GM19452 (cell line): ENCODE data around the gene HNMT.
A peak's percentile ranks its signal among the peaks of the same experiment; 100 is the strongest.

Experiments used
- ATAC-seq: cut with Tn5 transposase; IDR thresholded peaks from one replicate; pipeline ENCODE4 v1.9.1; 2021; ENCODE audit not compliant: unreplicated experiment

HNMT gene

DNA sequence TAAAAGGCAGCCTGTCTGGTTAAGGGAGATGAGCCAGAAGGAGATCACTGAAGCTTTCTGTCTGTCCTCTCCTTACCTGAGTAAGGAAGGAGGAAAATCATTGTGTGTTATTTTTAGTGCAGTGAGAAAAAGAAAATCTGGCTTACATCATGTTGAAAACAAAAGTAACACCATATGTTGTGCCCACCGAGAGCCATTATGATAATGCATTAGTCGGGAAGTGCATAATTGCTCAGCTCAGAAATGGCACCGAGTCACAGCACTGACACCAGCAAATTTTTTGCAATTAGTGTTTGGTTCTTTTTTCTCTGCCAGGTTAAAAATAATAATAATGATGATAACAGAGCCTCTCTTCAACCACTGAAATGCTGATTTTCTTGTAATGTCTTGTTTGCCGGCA lies 46.6 kb downstream of the HNMT start:
- no peak for ATAC-seq

DNA sequence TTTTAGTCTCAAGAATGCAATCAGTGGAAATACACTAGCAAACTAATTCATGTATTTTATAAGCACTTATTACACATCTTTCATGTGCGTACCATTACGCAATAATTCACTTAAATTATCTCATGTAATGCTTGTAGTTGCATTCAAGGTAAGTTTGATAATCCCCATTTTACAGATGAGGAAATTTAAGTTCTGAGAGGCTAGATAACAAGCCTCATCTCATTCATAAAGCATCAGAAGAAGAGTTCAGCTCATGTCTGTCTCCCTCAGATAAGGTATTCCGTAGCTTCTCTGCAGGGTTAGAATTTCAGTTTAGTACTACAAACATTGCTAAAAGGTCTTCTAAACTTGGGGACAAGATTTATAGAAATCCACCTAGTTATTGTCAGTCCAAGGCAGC lies 47.8 kb downstream of the HNMT start:
- no peak for ATAC-seq

DNA sequence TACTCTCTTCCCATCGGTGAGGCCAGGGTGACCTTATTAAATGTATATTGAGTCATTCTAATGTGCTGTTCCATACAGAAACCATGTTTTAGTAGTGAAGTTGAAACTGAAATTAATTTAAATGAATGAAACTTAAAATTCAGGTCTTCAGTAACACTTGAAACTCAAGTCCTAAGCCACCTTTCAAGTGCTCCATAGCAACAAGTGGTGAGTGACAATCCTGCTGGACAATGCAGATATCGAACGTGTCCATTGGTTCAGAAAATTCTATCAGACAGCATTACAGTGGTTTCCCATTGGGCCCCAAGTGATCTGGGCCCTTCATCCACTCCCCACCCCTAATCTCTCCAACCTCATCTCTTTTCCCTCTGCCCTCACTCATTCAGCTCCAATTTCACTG lies 48.7 kb downstream of the HNMT start:
- no peak for ATAC-seq

DNA sequence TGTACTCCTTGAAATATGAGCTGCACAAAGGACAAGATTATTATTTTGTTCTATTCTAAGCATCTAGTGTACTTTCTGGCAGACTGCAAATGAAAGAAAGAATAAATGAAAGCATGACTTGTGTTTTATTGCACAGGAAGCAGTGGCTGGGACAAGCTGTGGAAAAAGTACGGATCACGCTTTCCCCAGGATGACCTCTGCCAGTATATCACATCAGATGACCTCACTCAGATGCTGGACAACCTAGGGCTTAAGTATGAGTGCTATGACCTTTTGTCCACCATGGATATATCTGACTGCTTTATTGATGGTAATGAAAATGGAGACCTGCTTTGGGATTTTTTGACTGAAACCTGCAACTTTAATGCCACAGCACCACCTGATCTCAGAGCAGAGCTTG lies 49.4 kb downstream of the HNMT start:
- ATAC-seq = no peak

DNA sequence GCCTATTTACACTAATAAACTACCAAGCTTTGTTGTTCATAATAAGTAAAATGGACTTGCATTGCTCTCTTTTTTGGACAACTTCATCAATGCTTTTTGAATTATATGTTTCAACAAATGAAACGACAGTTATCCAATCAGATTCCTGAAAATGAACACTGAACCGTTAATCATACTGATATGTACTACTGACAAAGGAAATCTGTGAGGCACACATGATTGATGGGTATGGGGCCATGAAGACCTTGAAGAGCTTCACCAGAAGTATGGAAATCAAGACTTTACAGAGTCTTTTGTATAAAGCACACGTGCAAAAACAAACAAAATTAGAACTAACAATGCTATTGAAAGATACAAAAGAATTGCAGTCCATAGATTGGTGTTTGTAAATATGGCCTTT lies 51.2 kb downstream of the HNMT start:
- no peak for ATAC-seq

DNA sequence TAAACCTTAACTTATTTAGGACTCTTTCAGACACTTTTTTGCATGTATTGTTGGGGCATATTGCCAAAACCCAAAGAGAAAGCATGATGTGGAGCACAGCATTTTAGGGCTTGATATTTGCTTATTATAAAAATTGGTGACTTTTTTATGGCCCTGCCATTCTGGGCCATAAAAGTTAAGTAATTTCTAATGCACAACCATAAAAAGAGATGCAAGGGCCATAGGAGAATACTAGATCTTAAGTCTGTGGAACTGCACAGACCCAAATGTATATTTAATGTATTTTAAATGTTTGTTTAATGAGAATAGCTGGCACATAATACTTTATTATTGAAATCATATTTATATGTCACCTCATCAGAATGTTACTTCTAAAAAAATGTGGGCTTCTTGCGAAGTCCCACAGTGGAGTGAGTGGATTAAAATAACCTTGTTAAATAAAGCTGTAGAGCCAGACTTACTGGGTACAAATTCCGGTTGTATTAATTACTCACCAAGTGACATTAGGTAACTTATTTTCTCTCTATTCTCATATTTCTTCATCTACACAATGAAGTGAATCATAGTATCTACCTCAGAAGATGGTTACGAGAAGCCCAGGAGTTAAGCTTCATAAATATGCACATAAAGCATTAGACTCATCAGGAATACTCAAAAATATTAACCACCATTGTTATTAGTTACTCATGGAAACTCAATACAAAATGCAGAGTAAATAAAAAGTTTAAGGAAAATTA lies 52.2 kb downstream of the HNMT start:
- no peak for ATAC-seq

DNA sequence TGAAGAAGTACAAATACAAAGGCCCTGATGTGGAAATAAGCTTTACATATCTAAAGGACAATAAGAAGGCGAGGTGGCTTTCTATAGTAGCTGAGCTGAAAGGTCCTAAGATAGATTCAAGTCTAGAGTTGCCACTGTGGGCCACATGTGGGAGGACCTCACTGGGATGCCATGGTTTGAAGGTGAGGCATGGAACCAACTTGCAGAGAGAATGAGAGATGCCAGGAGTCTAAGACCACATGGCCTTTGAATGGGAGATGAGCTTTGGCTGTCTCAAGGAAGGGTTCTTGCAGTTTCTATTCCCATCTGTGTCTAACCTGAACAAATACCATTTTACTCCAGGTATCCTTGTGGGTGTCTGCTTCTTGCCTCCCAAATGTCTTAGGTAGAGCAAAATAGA lies 53.6 kb downstream of the HNMT start:
- ATAC-seq = no peak

DNA sequence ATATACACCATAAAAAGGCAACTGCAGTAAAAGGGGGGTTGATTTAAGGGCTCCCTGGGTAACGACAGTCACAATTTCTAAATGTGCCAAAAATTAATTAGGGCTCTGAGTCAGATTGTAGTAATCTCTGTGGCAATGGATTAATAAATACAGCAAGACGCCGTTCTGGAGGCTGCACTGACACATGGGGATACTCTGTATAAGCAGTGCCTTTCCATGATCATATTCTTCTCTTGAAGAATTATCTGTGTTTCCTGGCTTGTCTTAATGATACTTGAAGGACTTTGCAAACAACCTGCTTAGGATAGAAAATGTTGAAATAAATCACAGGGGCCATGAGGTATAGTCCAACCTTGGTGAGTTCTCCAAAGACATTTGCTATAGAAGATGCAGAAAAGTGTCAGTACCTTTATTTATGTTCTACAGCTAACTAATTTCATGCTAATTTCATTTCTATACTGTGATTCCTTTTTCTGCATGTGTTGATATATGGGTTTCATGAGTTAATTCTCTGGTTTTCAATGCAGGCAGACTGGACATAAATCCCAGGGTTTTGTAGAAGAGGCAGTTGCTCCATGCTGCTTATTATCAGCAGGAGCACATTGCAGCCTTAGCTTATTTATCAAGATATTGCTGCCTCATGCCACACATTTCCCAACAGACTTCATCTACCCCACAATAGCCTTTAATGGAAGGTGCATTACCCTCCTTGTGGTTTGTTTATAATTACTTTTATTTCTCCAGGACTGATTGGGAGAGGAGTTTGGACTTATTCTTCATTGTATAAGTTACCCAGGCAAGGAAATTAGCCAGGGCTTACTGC lies 54.8 kb downstream of the HNMT start:
- ATAC-seq = no peak

DNA sequence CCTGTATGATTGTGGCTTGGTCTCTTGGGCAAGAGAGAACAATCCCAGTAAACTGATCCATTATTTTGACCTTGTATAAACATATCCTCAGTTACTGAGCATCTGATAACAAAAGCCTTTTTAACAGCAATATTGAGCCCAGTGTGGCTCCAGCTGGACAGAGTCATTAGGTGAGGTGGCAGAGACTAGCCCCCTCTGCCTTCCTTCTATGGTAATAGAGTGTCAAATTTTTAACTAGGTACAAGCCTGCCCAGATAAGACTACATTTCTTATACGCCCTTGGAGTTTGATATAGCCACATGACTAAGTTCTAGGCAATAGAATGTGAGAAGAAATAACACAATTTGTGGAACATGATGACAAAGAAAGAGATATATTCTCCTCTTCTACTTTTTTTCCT lies 56.2 kb downstream of the HNMT start:
- ATAC-seq = no peak

DNA sequence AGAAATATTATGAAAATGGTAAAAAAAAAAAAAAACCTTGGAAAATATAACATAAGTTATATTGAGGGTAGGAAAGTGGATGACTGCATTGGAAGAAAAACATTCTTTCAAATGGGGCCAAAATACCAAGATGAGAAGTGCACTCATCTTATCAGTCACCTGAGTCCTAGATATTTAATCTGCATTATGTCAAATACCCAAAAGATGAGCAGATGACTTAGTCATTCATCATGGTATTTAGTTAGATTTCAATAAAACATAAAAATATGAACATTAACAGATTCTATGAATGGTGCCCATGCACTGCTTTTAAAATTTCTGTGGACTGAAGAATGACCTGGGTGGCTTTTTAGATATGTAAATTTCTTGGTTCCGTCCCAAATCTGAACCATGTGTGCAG lies 56.9 kb downstream of the HNMT start:
- no peak for ATAC-seq

DNA sequence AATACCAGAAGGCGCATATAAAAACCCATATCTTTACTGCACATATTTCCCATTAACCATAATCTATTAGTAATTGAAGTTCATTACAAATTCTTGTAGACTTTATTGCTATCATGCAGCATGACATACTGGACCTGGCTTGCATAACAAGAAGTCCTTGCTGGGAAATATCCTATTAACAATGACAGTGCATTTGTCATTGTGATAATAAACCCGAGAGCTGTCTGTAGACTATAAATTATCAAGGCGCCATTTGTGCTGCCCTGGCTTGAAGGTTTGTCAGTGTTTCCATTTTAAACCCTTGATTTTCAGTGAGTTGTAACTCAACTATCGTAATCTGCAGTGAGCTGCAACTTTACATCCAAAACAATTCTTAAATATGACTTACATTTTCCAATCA lies 59.0 kb downstream of the HNMT start:
- no peak for ATAC-seq

DNA sequence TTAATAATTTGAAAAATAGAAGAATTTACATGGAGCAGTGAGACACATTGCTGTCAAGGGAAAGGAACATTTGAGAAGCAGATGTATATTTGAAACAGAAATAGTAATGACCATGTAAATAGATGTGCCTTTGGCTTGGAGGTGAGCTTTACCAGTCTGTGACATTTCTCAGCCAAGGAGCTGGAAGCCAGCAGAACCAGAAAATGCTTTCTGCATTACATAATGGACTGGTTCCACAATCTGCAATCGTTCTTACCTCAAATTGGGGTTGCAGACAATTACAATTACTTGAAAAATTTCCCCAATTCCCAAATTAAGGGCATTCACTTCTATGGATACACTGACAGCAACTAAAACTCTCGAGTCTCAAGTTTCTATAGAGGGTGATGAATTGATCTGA lies 59.7 kb downstream of the HNMT start:
- ATAC-seq = no peak

DNA sequence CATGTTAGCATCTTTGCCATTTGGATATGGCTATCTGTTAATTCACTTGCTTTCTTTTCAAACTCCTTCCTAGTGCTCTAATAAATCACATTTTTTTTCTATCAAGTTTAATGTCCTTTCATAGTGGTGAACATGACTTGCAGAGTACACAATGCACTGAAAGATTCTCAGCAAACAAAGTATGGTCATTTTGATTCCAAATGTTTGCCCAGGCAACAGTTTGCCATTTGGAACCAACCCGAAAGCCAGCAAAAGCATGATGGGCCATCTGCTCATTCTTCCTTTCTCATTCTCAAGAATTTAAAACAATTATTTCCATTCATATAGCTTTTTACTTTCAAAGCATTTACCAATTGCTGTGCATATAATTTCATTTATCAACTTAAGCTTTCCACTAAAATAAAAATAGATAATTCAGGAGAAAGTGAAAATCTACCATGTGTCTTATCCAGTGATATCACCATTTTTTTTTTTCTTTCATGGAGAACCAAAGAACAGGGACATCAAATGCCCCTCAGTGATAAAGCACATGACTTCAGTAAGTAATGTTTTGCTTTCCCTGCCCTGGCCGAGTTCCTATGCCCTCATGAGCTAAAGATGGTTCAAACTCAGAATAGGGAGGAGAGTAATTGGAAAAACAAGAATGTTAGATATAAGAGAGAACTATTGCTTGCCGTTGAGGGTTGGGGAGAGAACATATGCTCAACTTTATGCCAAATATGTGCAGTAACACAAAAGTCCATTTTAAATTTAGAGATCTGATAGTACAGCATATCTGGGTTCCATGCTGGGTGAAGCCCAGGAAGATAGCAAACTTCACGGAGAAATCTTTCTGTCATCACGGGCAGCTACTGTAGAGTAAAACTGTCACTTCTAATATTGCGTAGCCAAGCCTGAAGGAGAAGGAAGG lies 62.1 kb downstream of the HNMT start:
- ATAC-seq = no peak

DNA sequence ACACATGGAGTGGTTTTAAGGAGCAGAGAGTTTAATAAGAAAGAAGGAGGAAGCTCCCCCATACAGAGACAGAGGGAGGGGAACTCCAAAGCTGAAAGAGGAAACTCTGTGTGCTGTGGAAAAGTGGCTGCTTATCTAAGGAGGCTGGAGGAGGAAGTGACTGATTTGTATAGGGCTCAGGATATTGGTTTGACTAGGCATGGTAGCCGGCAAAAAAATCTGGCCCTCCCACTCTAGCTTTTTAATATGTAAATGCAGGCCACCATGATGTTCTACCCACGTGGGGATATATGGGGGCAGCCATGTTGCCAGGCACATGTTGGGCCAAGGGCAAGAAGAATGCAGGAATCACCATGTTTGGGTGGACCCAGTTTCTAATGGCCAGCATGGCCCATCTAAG lies 64.3 kb downstream of the HNMT start:
- ATAC-seq = no peak

DNA sequence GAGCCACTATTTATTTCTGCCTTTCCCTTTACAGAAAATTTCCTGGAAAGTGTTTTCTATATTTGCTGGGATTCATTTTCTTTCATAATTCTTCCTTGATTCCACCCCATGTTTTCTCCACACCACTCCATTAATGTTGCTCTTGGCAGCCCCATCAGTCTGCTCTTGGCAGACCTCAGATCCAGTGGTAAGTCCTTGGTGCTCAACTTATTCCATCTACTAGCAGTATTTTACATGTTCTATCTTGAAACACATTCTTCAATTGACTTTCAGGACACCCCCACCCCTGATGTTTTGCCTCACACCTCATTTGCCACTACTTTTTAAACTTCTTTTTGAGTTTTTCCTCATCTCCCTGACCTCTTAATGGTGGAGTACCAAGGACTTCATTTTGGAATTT lies 65.0 kb downstream of the HNMT start:
- no peak for ATAC-seq

DNA sequence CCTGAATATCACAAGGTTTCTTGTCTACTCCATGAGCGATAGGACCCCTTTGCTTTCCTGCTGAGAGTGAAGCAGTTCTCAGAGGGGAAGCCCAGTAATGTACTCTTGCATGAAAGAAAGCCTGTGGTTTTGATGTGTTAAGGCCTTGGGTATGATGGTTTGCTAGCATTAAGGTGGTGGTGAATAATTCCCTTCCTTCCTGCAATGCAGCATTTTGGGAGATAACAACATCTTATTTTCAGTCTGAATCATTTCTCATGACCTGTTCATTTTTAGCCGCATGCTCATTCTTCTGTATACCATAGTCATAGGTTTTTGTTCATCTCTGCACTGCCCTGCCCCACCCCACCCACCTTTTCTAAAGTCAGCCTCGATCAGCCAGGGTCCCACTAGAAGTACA lies 66.2 kb downstream of the HNMT start:
- ATAC-seq = peak; percentile 85

DNA sequence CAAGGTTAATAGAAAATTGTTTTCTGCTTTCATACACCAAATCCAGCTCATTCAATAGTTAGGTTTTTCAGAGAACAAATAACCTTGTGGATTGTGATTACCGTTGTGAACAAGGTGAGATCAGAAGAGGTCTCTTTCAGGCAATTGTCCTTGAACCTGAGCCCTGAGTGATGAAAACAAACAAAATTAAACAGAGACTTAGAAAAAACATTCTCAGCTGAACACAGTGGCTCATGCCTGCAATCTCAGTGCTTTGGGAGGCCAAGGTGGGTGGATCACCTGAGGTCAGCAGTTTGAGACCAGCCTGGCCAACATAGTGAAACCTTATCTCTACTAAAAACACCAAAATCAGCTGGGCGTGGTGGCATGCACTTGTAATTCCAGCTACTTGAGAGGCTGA lies 68.1 kb downstream of the HNMT start:
- ATAC-seq = no peak

DNA sequence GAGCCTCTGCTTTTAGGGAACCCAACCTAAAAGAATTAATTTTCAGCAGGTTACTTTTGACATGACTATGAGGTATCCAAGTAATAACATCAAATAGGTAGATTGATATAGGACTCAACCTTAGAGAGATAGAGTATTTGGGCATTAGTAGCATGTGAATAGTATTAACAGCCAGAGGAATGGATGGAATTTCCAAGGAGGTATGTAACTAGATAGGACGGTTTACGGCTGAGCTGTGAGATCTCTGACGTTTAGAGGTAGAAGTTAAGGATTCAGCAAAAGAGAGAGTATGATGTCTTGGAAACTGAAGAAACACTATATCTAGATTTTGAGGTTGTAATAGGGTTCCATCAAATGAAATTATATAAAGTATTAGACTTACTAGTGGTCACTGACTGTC lies 70.3 kb downstream of the HNMT start:
- ATAC-seq = no peak

DNA sequence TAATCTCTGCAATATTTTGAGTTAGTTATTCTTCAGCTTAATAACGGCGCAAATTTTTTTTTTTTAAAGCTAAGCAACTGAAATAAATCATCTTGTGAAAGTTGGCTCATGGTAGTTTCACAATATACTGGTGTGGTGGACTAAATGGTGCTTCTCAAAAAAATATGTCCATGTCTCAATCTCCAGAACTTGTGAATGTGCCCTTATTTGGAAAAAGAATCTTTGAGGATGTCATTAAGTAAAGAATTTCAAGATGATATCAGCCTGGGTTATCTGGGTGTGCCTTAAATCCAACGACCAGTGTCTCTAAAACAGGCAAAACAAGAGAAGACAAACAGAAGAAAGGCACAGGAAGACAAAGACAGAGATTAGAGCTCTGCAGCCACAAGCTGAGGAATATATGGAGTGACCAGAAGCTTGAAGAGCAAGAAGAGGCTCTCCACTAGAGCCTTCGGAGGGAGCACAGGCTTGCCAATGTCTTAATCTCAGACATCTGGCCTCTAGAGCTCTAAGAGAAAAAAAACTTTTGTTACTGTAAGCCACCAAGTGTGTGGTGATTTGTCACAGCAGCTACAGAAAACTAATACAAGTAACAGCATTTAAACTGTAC lies 71.4 kb downstream of the HNMT start:
- no peak for ATAC-seq

DNA sequence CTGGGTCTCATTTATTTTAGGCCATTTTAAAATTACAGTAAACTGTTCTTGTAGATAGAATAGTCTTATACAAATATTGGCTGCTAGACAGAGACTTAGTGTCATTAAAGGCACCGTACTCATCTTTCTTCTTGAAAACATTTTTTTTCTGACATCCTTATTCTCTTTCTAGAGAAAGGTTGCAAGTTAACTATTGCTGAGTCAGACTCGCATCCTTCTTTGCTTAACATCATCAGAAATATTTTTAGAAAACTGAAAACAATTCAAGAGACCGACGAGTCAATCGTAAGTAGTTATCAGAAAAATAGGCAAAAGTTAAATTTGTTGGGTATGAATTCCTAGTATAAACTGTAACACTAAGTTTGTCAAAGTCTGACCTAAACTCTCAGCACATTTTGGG lies 72.2 kb downstream of the HNMT start:
- ATAC-seq = no peak

DNA sequence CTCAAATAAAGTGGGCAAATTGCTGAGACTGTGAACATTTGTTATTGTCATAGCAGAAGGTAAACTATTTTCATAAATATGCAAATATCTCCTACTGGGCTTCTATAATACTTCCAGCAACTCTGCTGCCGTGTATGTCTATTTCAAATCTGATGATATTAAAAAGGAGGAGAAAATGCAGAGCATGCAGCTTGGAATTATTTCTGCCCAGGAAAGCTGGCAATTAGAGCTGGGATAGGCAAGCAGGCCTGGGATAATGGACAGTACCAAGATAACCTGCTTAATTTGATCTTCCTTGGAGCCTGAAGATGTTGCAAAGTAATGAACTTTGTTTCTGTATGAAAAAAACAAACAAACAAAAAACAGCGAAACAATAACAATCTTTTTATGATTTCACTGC lies 72.8 kb downstream of the HNMT start:
- no peak for ATAC-seq
